NCI-H748 treated with DMSO at 0.1 percent for 48 hours (cell line): ENCODE results near the gene NSF.
"Not testable (repeated sequence)": the region's sequence is repeated elsewhere in the genome, so short reads cannot be mapped to it uniquely, and the experiment has no call there.

Source experiments
- DNase-seq: peaks from one replicate; lab custom pipeline; 2025; lab: John Stamatoyannopoulos, UW

Gene NSF

GRCh38 chr17:46628753-46629436 lies 38.4 kb downstream of the NSF start:
- DNase-seq = not testable (repeated sequence)

- DNase-seq = not testable (repeated sequence)
Observed at GRCh38 chr17:46632146-46632545, 41.7 kb downstream of the NSF start.

GRCh38 chr17:46634844-46635243 lies 44.4 kb downstream of the NSF start:
- DNase-seq = not testable (repeated sequence)

- not testable (repeated sequence) for DNase-seq
Observed at GRCh38 chr17:46641861-46642656, 51.6 kb downstream of the NSF start.

GRCh38 chr17:46647251-46647650 lies 56.8 kb downstream of the NSF start:
- not testable (repeated sequence) for DNase-seq

- DNase-seq = not testable (repeated sequence)
Observed at GRCh38 chr17:46647688-46648278, 57.3 kb downstream of the NSF start.

GRCh38 chr17:46649246-46649645 lies 58.8 kb downstream of the NSF start:
- DNase-seq = not testable (repeated sequence)

- not testable (repeated sequence) for DNase-seq
Observed at GRCh38 chr17:46652024-46652643, 61.7 kb downstream of the NSF start.

GRCh38 chr17:46658235-46658634 lies 67.8 kb downstream of the NSF start:
- not testable (repeated sequence) for DNase-seq

GRCh38 chr17:46659702-46660101 lies 69.2 kb downstream of the NSF start:
- DNase-seq = not testable (repeated sequence)

GRCh38 chr17:46663123-46663522 lies 72.7 kb downstream of the NSF start:
- not testable (repeated sequence) for DNase-seq

- DNase-seq = not testable (repeated sequence)
Observed at GRCh38 chr17:46663552-46663951, 73.1 kb downstream of the NSF start.

GRCh38 chr17:46665969-46666368 lies 75.5 kb downstream of the NSF start:
- not testable (repeated sequence) for DNase-seq

GRCh38 chr17:46670789-46671188 lies 80.3 kb downstream of the NSF start:
- not testable (repeated sequence) for DNase-seq

GRCh38 chr17:46672777-46673176 lies 82.3 kb downstream of the NSF start:
- DNase-seq = not testable (repeated sequence)

- DNase-seq = not testable (repeated sequence)
Observed at GRCh38 chr17:46677819-46678218, 87.3 kb downstream of the NSF start.

- DNase-seq = not testable (repeated sequence)
Observed at GRCh38 chr17:46683653-46684052, 93.2 kb downstream of the NSF start.

GRCh38 chr17:46685284-46685683 lies 94.8 kb downstream of the NSF start:
- DNase-seq = not testable (repeated sequence)

GRCh38 chr17:46692196-46692595 lies 101.7 kb downstream of the NSF start:
- not testable (repeated sequence) for DNase-seq

- not testable (repeated sequence) for DNase-seq
Observed at GRCh38 chr17:46693283-46693682, 102.8 kb downstream of the NSF start.

GRCh38 chr17:46696522-46696921 lies 106.1 kb downstream of the NSF start:
- DNase-seq = not testable (repeated sequence)

GRCh38 chr17:46699014-46699413 lies 108.5 kb downstream of the NSF start:
- not testable (repeated sequence) for DNase-seq
